ENCODE data around the gene GALNT7. TPM values are rescaled to one million over a fixed set of nuclear protein-coding genes. Genes with fewer than 3 reads are reported as not detected.

Gene GALNT7
- total RNA-seq, 4 donors from 2014 or later: 8.7 to 22.4 (median 9.7) TPM

- Histone ChIP-seq H3K4me3 (no peak overlapping the region), H3K4me1 (no peaks in the 10 kb centered on the region), H3K27ac (no peak overlapping the region), H3K36me3 (no peaks in the 10 kb centered on the region), H3K27me3 (no peaks in the 10 kb centered on the region), H3K9me3 (no peaks in the 10 kb centered on the region)
- 91 to 100% methylated on average over 3 of the region's 3 CpGs for WGBS, 2 donors
- no peak for DNase-seq (ENCODE audit: low spot score in 2 of 2)
- TF ChIP-seq EP300 (IDR thresholded peaks at IDR 0.05): no peak
- no peak for TF ChIP-seq POLR2A (IDR thresholded peaks at IDR 0.05)
- TF ChIP-seq CTCF (IDR thresholded peaks at IDR 0.05): no peak
Observed at GRCh38 chr4:173243917-173244658, 75.5 kb downstream of the GALNT7 start.

- Histone ChIP-seq H3K27me3 (no peaks in the 10 kb centered on the region), H3K36me3 (no peaks in the 10 kb centered on the region), H3K4me3 (no peak overlapping the region), H3K27ac (no peak overlapping the region), H3K9me3 (no peaks in the 10 kb centered on the region), H3K4me1 (no peaks in the 10 kb centered on the region)
- TF ChIP-seq EP300 (IDR thresholded peaks at IDR 0.05): no peak
- no peak for TF ChIP-seq POLR2A (IDR thresholded peaks at IDR 0.05)
- no peak for TF ChIP-seq CTCF (IDR thresholded peaks at IDR 0.05)
- DNase-seq (ENCODE audit: low spot score in 2 of 2): no peak
Observed at GRCh38 chr4:173245952-173246351, 77.3 kb downstream of the GALNT7 start.

- no peak for DNase-seq (ENCODE audit: low spot score in 2 of 2)
- no peak overlapping the region for H3K27ac ChIP-seq
- peaks cover 0 to 6% (median under 1%) of the 10 kb centered on the region in 4 donors for H3K4me1 ChIP-seq
- H3K36me3 ChIP-seq: no peaks in the 10 kb centered on the region
- no peak for TF ChIP-seq EP300 (IDR thresholded peaks at IDR 0.05)
- TF ChIP-seq POLR2A (IDR thresholded peaks at IDR 0.05): no peak
- TF ChIP-seq CTCF (IDR thresholded peaks at IDR 0.05): no peak
- no peak overlapping the region for H3K4me3 ChIP-seq
- 50 to 57% methylated on average over 3 of the region's 3 CpGs for WGBS, 2 donors
- no peaks in the 10 kb centered on the region for H3K27me3 ChIP-seq
- no peaks in the 10 kb centered on the region for H3K9me3 ChIP-seq
Observed at GRCh38 chr4:173246719-173247118, 78.1 kb downstream of the GALNT7 start.

GRCh38 chr4:173247321-173247720 lies 78.7 kb downstream of the GALNT7 start:
- 69 to 71% methylated on average over 5 of the region's 5 CpGs for WGBS, 2 donors
- Histone ChIP-seq H3K4me3 (no peak overlapping the region), H3K36me3 (no peaks in the 10 kb centered on the region), H3K27me3 (no peaks in the 10 kb centered on the region), H3K4me1 (peaks cover 0 to 11% (median 3%) of the 10 kb centered on the region in 4 donors), H3K27ac (no peak overlapping the region), H3K9me3 (no peaks in the 10 kb centered on the region)
- TF ChIP-seq CTCF (IDR thresholded peaks at IDR 0.05): no peak
- no peak for TF ChIP-seq EP300 (IDR thresholded peaks at IDR 0.05)
- no peak for TF ChIP-seq POLR2A (IDR thresholded peaks at IDR 0.05)
- no peak for DNase-seq (ENCODE audit: low spot score in 2 of 2)

- Histone ChIP-seq H3K27ac (no peak overlapping the region), H3K27me3 (no peaks in the 10 kb centered on the region), H3K9me3 (no peaks in the 10 kb centered on the region), H3K4me1 (peaks cover 0 to 11% (median 3%) of the 10 kb centered on the region in 4 donors), H3K4me3 (no peak overlapping the region), H3K36me3 (no peaks in the 10 kb centered on the region)
- DNase-seq (ENCODE audit: low spot score in 2 of 2): no peak
- TF ChIP-seq POLR2A (IDR thresholded peaks at IDR 0.05): no peak
- no peak for TF ChIP-seq CTCF (IDR thresholded peaks at IDR 0.05)
- TF ChIP-seq EP300 (IDR thresholded peaks at IDR 0.05): no peak
Observed at GRCh38 chr4:173248690-173249089, 80.1 kb downstream of the GALNT7 start.

All from tibial nerve (tissue), 4 donors.